Renal cortex interstitium (tissue), 11 donors: Measurements from ENCODE around the gene HBG1. TPM values are rescaled to one million over a fixed set of nuclear protein-coding genes. Genes with fewer than 3 reads are reported as not detected.
"Not testable (repeated sequence)": the region's sequence is repeated elsewhere in the genome, so short reads cannot be mapped to it uniquely, and the experiment has no call there.

ENCODE experiments used
- DNase-seq, 11 donors: peaks; one replicate each; pipeline ENCODE4 v3.0.0-alpha.2; 2013; ENCODE audit warnings: low read depth in 9 of 11, low spot score in 4 of 11; ENCODE audit errors: extremely low read depth in 1 of 11
- polyA plus RNA-seq, 3 donors: library from polyadenylated mRNA; unstranded; fragments of 120-200 nt; gene quantifications; one replicate each; pipeline ENCODE4 v1.2.1, GENCODE V29; 2013; ENCODE audit not compliant: insufficient read length in 3 of 3

The HBG1 gene
- polyA plus RNA-seq, 3 donors, result 304 to 877 (median 766) TPM

DNA sequence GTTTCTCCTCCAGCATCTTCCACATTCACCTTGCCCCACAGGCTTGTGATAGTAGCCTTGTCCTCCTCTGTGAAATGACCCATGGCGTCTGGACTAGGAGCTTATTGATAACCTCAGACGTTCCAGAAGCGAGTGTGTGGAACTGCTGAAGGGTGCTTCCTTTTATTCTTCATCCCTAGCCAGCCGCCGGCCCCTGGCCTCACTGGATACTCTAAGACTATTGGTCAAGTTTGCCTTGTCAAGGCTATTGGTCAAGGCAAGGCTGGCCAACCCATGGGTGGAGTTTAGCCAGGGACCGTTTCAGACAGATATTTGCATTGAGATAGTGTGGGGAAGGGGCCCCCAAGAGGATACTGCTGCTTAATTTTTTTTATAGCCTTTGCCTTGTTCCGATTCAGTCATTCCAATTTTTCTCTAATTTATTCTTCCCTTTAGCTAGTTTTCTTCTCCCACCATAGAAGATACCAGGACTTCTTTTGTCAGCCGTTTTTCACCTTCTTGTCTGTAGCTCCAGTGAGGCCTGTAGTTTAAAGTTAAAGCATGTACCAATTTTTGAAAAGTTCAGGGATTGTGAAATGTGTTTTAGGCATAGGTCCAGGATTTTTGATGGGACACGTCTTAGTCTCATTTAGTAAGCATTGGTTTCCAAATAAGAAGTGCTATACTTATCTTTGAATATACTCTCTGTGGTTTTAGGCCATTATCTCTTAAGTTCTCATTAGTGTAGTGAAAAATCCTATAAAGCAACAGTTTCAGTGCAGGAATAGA is 5.2 kb upstream of the HBG1 start, which contains the start of gene HBG2:
Gene HBG2 (minus strand): TSS at position 136 of the 768 bp plus-strand sequence. CDS start 53 bp downstream, at position 83.
- DNase-seq, result not testable (repeated sequence)

- DNase-seq, result not testable (repeated sequence)
These were observed 4.4 kb upstream of the HBG1 start for GRCh38 chr11:5254023-5254422.

DNA sequence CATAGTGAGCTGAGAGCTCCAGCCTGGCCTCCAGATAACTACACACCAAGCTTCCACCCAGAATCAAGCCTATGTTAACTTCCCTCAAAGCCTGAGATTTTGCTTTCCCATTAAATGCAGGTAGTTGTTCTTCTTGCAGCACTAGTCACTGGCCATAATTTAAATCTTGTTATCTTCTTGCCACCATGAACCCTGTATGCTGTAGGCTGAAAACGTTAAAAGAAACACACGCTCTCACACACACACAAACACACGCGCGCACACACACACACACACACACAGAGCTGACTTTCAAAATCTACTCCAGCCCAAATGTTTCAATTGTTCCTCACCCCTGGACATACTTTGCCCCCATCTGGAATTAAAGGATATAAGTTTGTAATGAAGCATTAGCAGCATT is 3.8 kb upstream of the HBG1 start:
- not testable (repeated sequence) for DNase-seq

DNA sequence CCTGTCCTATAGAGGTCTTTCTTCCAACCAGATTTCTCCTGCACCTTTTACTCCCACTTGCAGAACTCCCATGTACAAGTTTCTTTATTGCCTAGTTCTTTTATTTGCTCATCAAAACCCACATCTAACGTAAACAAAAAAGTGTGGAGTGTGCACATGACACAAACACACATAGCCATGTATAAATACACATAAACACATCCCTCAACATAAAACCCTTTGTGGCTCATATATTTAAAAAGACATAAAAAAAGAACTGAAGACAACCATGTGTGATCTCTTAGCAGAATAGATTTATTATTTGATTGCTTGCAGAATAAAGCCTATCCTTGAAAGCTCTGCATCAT is 3.2 kb upstream of the HBG1 start:
- DNase-seq, result no peak

GRCh38 chr11:5252192-5252918 is 2.7 kb upstream of the HBG1 start:
- DNase-seq, result no peak

DNA sequence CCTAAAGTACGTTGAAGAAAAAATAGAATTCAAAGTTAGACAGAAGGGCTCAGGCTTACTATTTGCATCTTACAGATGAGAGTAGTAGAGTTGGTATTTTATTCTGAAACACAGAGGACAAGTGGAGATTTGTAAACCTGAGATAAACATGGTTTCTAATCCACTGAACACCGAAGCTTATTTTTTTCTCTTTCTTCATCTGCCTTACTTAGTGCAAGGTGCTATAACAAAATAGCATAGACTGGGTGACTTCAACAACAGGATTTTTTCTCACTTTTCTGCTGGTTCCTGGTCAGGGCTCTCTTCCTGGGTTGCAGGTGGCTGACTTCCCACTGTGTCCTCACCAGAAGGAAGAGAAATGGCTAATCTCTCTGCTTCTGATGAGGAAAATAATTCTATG is 2.1 kb upstream of the HBG1 start:
- DNase-seq, result no peak

GRCh38 chr11:5250543-5251204 is 1.0 kb upstream of the HBG1 start:
- DNase-seq, result no peak

DNA sequence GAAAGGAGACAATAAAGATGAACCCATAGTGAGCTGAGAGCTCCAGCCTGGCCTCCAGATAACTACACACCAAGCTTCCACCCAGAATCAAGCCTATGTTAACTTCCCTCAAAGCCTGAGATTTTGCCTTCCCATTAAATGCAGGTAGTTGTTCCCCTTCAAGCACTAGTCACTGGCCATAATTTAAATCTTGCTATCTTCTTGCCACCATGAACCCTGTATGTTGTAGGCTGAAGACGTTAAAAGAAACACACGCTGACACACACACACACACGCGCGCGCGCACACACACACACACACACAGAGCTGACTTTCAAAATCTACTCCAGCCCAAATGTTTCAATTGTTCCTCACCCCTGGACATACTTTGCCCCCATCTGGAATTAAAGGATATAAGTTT is 1.2 kb downstream of the HBG1 start:
- DNase-seq, result not testable (repeated sequence)

DNA sequence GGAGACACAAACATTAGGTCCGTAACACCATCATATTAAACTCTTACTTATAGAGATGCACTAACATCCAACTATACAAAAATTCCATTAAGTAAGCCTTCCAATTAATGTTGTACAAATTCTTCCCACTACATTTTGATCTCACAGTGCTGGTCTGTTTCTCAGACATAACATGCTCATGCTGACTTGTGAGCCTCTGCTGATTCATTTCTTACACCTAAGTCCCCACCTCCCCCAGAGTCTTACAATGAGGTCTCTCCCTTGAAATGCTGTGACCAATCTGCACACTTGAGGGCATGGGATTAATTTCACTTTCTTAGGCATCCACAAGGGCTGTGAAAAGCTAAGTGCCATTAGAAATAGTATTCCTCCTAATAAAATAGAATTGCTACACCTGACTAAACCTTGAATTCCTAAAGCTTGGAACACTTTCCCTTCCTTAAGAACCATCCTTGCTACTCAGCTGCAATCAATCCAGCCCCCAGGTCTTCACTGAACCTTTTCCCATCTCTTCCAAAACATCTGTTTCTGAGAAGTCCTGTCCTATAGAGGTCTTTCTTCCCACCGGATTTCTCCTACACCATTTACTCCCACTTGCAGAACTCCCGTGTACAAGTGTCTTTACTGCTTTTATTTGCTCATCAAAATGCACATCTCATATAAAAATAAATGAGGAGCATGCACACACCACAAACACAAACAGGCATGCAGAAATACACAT is 2.0 kb downstream of the HBG1 start:
- no peak for DNase-seq

DNA sequence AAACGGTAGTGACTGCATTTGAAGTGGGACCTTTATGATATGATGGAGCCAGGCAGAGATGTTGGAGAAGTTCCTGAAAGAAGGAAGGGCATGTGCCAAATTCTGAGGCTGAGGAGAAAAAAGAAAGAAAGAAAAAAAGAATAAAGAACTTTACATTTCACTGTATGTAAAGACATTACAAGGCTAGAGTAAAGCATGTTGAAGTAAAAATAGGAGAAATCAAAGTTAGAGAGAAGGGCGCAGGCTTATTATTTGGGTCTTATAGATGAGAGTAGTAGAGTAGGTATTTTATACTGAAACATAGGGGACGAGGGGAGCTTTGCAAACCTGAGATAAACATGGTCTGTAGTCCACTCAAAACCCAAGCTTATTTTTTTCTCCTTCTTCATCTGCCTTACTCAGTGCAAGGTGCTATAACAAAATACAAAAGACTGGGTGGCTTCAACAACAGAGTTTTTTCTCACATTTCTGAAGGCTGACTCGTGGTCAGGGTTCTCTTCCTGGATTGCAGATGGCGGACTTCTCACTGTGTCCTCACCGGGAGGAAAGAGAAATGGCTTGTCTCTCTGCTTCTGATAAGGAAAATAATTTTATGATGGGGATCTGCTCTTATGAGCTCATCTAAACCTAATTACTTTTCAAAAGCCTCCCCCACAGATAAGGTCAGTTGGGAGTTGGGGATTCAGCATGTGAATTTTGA is 2.7 kb downstream of the HBG1 start:
- no peak for DNase-seq

DNA sequence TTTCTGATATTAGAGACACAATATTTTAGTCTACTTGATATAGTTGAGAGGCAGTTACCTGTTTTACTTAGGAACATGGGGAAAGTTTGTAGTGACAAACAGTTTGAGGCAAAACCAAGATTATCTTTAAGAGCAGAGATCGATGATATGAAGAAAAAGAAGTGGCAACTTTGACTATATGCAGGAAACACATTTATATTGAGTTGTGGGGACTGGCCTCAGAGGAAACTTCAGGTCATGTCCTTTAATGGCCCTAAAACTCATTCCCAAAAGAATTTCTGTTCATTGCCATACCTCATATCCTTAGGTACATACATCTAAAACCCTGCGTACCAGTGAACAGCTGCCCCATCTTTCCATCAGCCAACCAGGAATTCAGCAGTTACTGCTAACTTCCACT is 4.5 kb downstream of the HBG1 start:
- no peak for DNase-seq

DNA sequence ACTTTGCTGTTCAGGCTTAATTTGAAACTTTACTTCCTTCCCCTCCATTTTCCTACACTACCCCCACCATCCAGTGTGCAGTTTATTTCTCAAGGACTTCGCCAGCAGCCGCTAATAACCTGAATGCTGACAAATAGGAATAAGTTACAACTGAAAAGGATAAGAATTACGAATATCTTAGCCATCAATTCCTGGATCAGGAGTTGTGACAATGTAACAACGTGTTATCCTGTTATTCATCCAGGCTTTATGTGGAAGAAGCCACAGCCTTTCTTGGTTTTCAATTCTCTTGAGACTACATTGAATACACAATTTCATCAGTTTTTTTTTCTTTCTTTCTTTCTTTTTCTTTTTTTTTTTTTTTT is 5.9 kb downstream of the HBG1 start:
- DNase-seq, result no peak

DNA sequence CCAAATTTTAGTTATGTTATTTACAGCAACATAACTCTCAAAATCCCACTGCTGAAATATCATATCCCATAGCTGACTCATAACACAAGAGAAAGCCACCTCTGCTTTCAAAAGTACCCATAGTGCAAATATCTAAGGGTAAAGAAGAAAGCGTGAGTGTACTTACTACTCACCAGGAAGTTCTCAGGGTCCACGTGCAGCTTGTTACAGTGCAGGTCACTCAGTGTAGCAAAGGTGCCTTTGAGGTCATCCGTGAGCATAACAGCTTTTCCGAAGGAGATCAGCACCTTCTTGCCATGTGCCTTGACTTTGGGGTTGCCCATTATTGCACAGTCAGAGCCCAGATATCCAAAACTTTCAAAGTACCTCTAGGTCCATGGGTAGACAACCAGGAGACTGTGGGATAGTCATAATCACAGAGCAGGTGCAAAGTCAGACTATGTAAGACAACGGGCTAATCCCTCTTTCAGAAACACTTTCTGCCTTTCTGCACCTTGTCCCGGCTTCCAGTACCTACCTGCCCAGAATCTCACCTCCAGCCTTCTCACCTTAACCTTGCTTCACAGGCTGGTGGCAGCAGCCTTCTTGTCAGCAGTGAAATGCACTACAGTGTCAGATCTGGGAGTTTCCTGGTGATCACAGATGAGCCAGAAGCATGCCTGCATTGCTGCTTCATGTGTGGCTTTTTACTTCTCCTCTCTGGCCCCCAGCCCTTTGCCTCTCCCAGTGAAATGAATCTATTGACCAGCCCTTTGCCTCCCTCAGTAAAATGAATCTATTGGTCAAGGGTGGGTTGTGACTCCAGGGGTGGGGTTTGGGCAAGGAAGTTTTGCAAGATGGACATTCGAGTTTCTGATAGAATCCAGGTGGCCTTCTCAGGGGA is 6.5 kb downstream of the HBG1 start:
- no peak for DNase-seq

GRCh38 chr11:5242208-5242607 is 7.4 kb downstream of the HBG1 start:
- no peak for DNase-seq

DNA sequence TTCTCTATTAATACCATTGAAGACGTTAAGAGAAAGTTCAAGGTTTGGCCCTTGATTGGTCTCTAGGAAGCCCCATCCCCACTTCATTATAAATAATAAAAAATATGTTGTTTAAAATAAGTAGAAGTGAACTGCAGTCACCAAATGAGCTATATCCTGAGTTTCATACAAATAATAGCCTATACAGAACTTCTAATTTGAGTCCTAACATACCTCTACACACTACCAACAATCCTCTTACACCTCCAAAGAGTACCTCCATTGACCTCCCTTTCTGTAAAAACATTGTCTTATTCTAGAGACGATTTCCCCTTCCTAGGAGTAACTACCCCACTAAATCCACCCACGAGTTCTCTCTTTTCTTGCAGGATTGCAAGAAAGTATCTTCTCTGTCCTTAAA is 8.2 kb downstream of the HBG1 start:
- no peak for DNase-seq

GRCh38 chr11:5240458-5240857 is 9.2 kb downstream of the HBG1 start:
- DNase-seq, result no peak

GRCh38 chr11:5240056-5240455 is 9.6 kb downstream of the HBG1 start:
- DNase-seq, result no peak

DNA sequence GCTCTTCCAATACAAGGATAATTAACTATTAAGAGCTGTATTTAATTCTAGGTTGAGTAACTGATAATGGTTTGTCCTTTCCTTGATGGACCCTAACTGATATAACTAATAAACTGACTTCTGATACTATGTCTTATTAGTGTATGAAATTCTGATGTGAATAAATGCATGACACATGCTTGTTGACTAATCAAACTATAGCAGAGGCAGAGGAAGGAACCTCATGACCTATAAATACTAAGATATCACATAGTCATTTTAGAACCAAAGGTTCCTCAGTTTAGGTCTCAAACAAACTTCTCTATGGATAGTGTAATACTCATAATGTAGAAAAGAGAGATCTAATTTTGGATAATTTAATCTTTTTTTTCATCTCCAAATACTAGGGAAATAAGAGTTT is 10.6 kb downstream of the HBG1 start:
- DNase-seq, result no peak
